Measurements from ENCODE around the gene ZNF143.

DNA sequence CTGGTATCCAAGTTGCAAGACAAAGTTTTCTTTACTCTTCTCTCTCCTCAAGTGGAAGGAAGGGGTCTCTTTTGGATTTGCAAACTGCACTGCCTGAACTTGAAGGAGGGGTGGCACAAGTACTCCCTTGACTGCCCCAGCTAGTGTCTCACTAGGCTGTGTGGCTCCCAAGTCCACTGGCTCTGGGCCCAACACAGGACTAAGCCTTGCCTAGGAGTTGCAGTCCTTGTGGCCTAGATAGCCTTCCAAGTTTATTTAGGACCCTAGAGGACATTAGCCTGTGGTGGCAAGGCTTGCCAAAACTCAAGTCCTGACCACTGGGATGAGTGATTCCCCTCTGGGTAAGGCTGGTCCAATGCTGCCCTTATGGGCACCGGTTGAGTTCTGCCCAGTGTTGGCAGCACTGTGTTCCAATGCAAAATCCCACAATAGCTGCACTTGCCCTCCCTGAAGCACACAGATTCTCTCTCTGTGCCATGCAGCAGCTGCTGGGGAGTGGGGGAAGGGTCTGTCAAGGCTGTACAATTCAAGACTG lies 102.5 kb downstream of the ZNF143 start:
- TF ChIP-seq, protein P1, sequence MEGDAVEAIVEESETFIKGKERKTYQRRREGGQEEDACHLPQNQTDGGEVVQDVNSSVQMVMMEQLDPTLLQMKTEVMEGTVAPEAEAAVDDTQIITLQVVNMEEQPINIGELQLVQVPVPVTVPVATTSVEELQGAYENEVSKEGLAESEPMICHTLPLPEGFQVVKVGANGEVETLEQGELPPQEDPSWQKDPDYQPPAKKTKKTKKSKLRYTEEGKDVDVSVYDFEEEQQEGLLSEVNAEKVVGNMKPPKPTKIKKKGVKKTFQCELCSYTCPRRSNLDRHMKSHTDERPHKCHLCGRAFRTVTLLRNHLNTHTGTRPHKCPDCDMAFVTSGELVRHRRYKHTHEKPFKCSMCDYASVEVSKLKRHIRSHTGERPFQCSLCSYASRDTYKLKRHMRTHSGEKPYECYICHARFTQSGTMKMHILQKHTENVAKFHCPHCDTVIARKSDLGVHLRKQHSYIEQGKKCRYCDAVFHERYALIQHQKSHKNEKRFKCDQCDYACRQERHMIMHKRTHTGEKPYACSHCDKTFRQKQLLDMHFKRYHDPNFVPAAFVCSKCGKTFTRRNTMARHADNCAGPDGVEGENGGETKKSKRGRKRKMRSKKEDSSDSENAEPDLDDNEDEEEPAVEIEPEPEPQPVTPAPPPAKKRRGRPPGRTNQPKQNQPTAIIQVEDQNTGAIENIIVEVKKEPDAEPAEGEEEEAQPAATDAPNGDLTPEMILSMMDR (IDR thresholded peaks at IDR 0.05), result no peak
- no peak for TF ChIP-seq POLR2A (IDR thresholded peaks at IDR 0.05)
